ENCODE results near the gene SURF6. TPM values are rescaled to one million over a fixed set of nuclear protein-coding genes. Genes with fewer than 3 reads are reported as not detected.
"Not testable (repeated sequence)": the region's sequence is repeated elsewhere in the genome, so short reads cannot be mapped to it uniquely, and the experiment has no call there.

The SURF6 gene
- total RNA-seq, 2 experiments from 2014 or later: 14.2 to 17.3 TPM

DNA sequence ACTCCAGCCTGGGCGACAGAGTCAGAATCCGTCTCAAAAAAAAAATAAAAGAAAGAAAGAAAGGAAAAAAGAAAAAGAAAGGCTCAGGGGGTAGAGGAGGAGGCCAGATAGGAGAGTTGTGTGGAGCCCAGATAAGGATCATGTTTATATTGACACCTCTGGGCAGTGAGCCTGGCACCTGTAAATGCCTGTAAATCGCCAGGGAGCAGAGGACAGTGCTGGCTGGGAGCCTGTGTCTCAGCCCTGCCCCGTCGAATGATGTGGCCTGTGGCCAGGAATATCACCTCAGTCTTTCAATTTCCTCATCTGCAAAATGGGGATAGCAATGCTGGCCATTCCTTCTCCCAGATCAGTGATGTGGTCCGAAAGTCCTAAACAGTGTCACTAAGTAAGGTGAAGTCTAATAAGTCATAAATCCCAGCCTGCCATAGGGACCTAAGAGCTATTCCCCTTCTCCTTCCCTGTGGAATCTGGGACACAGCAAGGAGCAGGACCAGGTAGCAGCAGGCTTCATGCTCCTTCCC is 50.7 kb downstream of the SURF6 start:
- DNase-seq: no peak
- Mint-ChIP-seq H3K27ac (no peak overlapping the region), H3K27me3 (peaks cover 11% of the 10 kb centered on the region), H3K4me3 (no peak overlapping the region), H3K4me1 (no peaks in the 10 kb centered on the region), H3K36me3 (ENCODE audit: low read depth) (no peaks in the 10 kb centered on the region), H3K9me3 (peaks cover 9% of the 10 kb centered on the region)
- ChIA-PET CTCF (interaction anchor here (0.7 to 0.8 kb wide), 2 partner anchors 93 to 1469 kb away, joined by 3 to 5 read pairs; no protein-coding TSS in a partner anchor), POLR2A (no interaction called here)

DNA sequence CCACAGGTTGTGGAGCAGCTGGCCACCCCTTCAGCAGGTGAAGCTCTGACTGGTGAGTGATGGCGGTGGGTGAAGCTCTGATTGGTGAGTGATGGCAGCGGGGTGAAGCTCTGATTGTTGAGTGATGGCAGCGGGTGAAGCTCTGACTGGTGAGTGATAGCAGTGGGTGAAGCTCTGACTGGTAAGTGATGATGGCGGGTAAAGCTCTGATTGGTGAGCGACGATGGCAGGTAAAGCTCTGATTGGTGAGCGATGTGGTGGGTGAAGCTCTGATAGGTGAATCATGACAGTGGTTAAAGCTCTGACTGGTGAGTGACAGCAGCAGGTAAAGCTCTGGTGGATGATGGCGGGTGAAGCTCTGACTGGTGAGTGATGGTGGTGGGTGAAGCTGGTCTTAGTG is 51.6 kb downstream of the SURF6 start:
- Mint-ChIP-seq H3K4me3 (no peak overlapping the region), H3K4me1 (no peaks in the 10 kb centered on the region), H3K9me3 (peaks cover 6% of the 10 kb centered on the region), H3K27ac (no peak overlapping the region), H3K27me3 (peaks cover 5% of the 10 kb centered on the region), H3K36me3 (ENCODE audit: low read depth) (no peaks in the 10 kb centered on the region)
- no peak for DNase-seq
- CTCF ChIA-PET: no interaction called here
- POLR2A ChIA-PET: no interaction called here

DNA sequence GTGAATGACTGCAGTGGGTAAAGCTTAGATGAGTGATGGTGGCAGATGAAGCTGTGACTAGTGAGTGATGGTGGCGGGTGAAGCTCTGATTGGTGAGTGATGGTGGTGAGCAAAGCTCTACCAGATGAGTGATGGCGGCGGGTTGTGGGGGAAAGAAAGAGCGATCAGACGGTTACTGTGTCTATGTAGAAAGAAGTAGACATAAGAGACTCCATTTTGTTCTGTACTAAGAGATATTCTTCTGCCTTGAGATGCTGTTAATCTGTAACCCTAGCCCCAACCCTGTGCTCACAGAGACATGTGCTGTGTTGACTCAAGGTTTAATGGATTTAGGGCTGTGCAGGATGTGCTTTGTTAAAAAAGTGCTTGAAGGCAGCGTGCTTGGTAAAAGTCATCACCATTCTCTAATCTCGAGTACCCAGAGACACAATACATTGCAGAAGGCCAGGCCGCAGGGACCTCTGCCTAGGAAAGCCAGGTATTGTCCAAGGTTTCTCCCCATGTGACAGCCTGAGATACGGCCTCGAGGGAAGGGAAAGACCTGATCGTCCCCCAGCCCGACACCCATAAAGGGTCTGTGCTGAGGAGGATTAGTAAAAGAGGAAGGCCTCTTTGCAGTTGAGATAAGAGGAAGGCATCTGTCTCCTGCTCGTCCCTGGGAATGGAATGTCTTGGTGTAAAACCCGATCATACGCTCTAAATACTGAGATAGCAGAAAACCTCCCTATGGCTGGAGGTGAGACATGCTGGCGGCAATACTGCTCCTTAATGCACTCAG is 52.5 kb downstream of the SURF6 start:
- CTCF ChIA-PET: interaction anchor here (1.0 kb wide), 1 partner anchor 45 kb away, joined by 3 read pairs; no protein-coding TSS in a partner anchor
- H3K4me1 Mint-ChIP-seq; H3K9me3 Mint-ChIP-seq; H3K27me3 Mint-ChIP-seq; DNase-seq; H3K27ac Mint-ChIP-seq; POLR2A ChIA-PET; H3K36me3 Mint-ChIP-seq (ENCODE audit: low read depth); H3K4me3 Mint-ChIP-seq: not testable (repeated sequence)

DNA sequence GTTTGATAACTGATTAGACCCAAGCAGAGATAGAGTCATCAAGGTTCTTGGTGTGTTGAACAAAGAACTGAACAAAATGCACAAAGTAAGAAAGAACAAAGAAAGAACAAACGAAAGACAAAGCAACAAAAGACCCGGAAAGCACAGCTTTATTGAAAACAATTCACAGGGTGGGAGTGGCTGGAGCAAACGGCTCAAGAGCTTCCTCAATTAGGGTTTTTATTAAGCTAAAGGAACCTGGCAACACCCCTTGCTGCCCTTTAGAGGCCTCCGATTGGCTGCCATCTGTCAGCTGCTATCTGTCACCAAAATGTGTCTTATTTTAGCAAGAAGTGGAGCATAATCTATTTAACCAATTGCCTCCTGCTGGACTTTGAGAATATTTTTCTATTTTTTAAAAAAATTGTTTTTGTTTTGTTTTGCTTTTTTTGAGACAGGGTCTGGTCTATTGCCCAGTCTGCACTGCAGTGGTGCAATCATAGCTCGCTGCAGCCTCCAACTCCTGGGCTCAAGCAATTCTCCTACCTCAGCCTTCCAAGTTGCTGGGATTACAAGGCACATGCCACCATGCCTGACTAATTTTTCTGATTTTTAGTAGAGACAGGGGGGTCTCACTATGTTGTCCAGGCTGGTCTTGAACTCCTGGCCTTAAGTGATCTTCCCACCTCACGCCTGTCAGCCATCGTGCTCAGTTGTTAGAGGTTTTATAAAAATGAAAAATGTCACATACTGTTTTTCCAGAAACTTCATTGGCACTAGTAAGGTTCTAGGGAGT is 53.3 kb downstream of the SURF6 start:
- Mint-ChIP-seq H3K4me1 (no peaks in the 10 kb centered on the region), H3K9me3 (peaks cover 5% of the 10 kb centered on the region), H3K4me3 (no peak overlapping the region), H3K36me3 (ENCODE audit: low read depth) (no peaks in the 10 kb centered on the region), H3K27ac (no peak overlapping the region), H3K27me3 (peaks cover 8% of the 10 kb centered on the region)
- ChIA-PET POLR2A (no interaction called here), CTCF (interaction anchor here (1.0 kb wide), 1 partner anchor 44 kb away, joined by 3 read pairs; no protein-coding TSS in a partner anchor)
- no peak for DNase-seq

DNA sequence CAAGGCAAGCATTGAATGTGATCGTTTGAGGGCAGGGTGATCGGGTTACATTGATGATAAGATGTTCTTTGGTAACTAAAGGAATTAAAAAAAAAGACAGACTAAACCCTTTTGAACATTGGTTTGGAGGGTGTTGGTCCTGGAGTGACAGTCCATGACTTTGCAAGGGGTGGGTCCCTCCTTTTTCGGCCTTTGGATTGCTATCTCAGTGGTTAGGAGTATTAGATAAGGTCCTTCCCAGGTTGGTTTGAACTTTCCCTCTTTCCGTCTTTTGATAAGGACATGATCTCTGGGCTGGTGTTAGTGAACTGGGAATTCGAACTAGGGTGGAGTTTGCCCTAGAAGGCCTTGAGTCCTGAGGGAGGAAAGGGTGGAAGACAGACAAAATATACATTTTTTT is 55.6 kb downstream of the SURF6 start:
- no peak for DNase-seq
- H3K27ac Mint-ChIP-seq: no peak overlapping the region
- H3K36me3 Mint-ChIP-seq (ENCODE audit: low read depth): no peaks in the 10 kb centered on the region
- ChIA-PET POLR2A (no interaction called here), CTCF (no interaction called here)
- H3K9me3 Mint-ChIP-seq: peaks cover 5% of the 10 kb centered on the region
- H3K27me3 Mint-ChIP-seq: peaks cover 22% of the 10 kb centered on the region
- H3K4me1 Mint-ChIP-seq: no peaks in the 10 kb centered on the region
- H3K4me3 Mint-ChIP-seq: no peak overlapping the region

Other genes starting within 250 kb of the SURF6 start
- gene RALGDS, start 214.9 kb downstream of the SURF6 start, total RNA-seq: 10 to 100 TPM; 79.1 to 92.3 TPM
- gene GBGT1, start 172.3 kb downstream of the SURF6 start, total RNA-seq: 1 to 10 TPM; 2.4 to 2.7 TPM
- gene OBP2B, start 126.9 kb downstream of the SURF6 start, total RNA-seq: not detected
- gene ABO, start 61.0 kb downstream of the SURF6 start, total RNA-seq: under 1 TPM; 0.27 to 0.56 TPM
- 10 to 100 TPM; 25.6 to 27.2 TPM for gene MED22, start 11.9 kb upstream of the SURF6 start, total RNA-seq
- gene RPL7A, start 12.0 kb upstream of the SURF6 start, total RNA-seq: 1,000 to 10,000 TPM; 1,880 to 1,928 TPM
- 10 to 100 TPM; 39.4 to 48.9 TPM for gene SURF1, start 20.3 kb upstream of the SURF6 start, total RNA-seq
- gene SURF2, start 20.4 kb upstream of the SURF6 start, total RNA-seq: 10 to 100 TPM; 14.8 to 16.0 TPM
- gene SURF4, start 39.9 kb upstream of the SURF6 start, total RNA-seq: 100 to 1,000 TPM; 147 to 164 TPM
- 1 to 10 TPM in 1 of 2 experiments, under 1 TPM in 1; 0.65 to 2.0 TPM for gene STKLD1, start 40.2 kb upstream of the SURF6 start, total RNA-seq
- gene REXO4, start 81.8 kb upstream of the SURF6 start, total RNA-seq: 10 to 100 TPM; 21.2 to 24.1 TPM
- gene ADAMTS13, start 86.2 kb upstream of the SURF6 start, total RNA-seq: 1 to 10 TPM; 2.3 to 3.0 TPM
- gene CACFD1, start 123.8 kb upstream of the SURF6 start, total RNA-seq: 1 to 10 TPM in 1 of 2 experiments, under 1 TPM in 1; 0.75 to 1.3 TPM
- gene SLC2A6, start 142.9 kb upstream of the SURF6 start, total RNA-seq: 1 to 10 TPM; 1.6 to 2.0 TPM
- gene MYMK, start 188.8 kb upstream of the SURF6 start, total RNA-seq: not detected
- gene ADAMTSL2, start 198.5 kb upstream of the SURF6 start, total RNA-seq: not detected

All from activated CD4-positive, alpha-beta T cell treated with anti-CD3 and anti-CD28 coated beads, Interleukin-2, amount 10 ng/mL, durations not matched to agents 7 days and 5 days (primary cell).